IPS DF 6.9 (cell line): ENCODE measurements around the gene ZNRF3.

Source experiments
- DNase-seq: peaks from one replicate; pipeline ENCODE4 v3.0.0-alpha.2; 2013; ENCODE audit warnings: low read depth, low spot score
- H3K27ac ChIP-seq: one replicate; pipeline ENCODE4 v1.5.1; 2013; ENCODE audit warnings: low read length, control low read depth
- H3K27me3 ChIP-seq: 2 replicates; pipeline ENCODE4 v1.6.1; 2013; ENCODE audit warnings: mild to moderate bottlenecking, low read length; ENCODE audit not compliant: control insufficient read depth, insufficient read depth
- H3K36me3 ChIP-seq: 2 replicates; pipeline ENCODE4 v1.6.1; 2013; ENCODE audit warnings: low read length; ENCODE audit not compliant: control insufficient read depth, insufficient read depth
- H3K4me1 ChIP-seq: 2 replicates; pipeline ENCODE4 v1.6.1; 2013; ENCODE audit warnings: low read length; ENCODE audit not compliant: control insufficient read depth, insufficient read depth
- H3K4me3 ChIP-seq: 2 replicates; pipeline ENCODE4 v1.5.1; 2013; ENCODE audit warnings: mild to moderate bottlenecking, low read length
- H3K9me3 ChIP-seq: 2 replicates; pipeline ENCODE4 v1.6.1; 2013; ENCODE audit warnings: low read length, inconsistent platforms; ENCODE audit not compliant: control insufficient read depth, insufficient read depth
- WGBS: extraction: QIAGEN DNeasy Blood & Tissue Kit; methylation state at CpG from one replicate; pipeline ENCODE4 v1.1.7; 2013; ENCODE audit warnings: mixed read lengths, missing lambda C conversion rate; ENCODE audit not compliant: insufficient read length, insufficient coverage; 5-methylcytosine and 5-hydroxymethylcytosine counted together

Gene ZNRF3

GRCh38 chr22:29103121-29103520 is 219.7 kb downstream of the ZNRF3 start:
- Histone ChIP-seq H3K4me3 (no peak overlapping the region), H3K9me3 (no peaks in the 10 kb centered on the region), H3K27ac (no peak overlapping the region), H3K4me1 (peaks cover 2% of the 10 kb centered on the region; the same call in 1 of the 2 replicates), H3K27me3 (no peaks in the 10 kb centered on the region), H3K36me3 (no peaks in the 10 kb centered on the region)
- WGBS: no CpG with 5 or more reads among the region's 1 CpG
- no peak for DNase-seq

GRCh38 chr22:29105468-29105867 is 222.1 kb downstream of the ZNRF3 start:
- DNase-seq: no peak
- Histone ChIP-seq H3K27me3 (no peaks in the 10 kb centered on the region), H3K27ac (no peak overlapping the region), H3K4me1 (no peaks in the 10 kb centered on the region), H3K4me3 (no peak overlapping the region), H3K36me3 (no peaks in the 10 kb centered on the region), H3K9me3 (no peaks in the 10 kb centered on the region)
- no CpG with 5 or more reads among the region's 2 CpGs for WGBS

GRCh38 chr22:29106839-29107238 is 223.5 kb downstream of the ZNRF3 start:
- WGBS: no CpG with 5 or more reads among the region's 4 CpGs
- Histone ChIP-seq H3K4me1 (no peaks in the 10 kb centered on the region), H3K9me3 (no peaks in the 10 kb centered on the region), H3K4me3 (no peak overlapping the region), H3K36me3 (no peaks in the 10 kb centered on the region), H3K27me3 (no peaks in the 10 kb centered on the region), H3K27ac (no peak overlapping the region)
- DNase-seq: no peak
